H1 (cell line): ENCODE measurements around the gene PPP1R9A. TPM values are rescaled to one million over a fixed set of nuclear protein-coding genes. Genes with fewer than 3 reads are reported as not detected.

Experiments used
- polyA plus RNA-seq, 7 experiments: library from polyadenylated mRNA; depleted of rRNA in 3 of 7; stranded (reverse) in 5 of 7; unstranded in 2 of 7; fragments of >200 nt in 5 of 7; fragments of 200-250 nt in 2 of 7; gene quantifications; 1 replicate in 5 of 7; 2 replicates in 1 of 7; 4 replicates in 1 of 7; pipeline versions ENCODE4 v1.2.1 to v1.2.3, GENCODE V29; 2011 to 2013; ENCODE audit warnings: missing spikeins in 2 of 7, mixed read lengths in 2 of 7
- total RNA-seq: library from RNA; stranded (reverse); fragmentation: NEBNext Ultra II Directional; extraction: Animal tissue kit (Norgen Biotek cat#: 25700); gene quantifications from 2 replicates; pipeline ENCODE4 v1.2.1, GENCODE V29; 2021
- TF ChIP-seq, protein P1 (sequence below), 3 experiments: IDR thresholded peaks; 1 replicate in 2 of 3; 2 replicates in 1 of 3; pipeline versions ENCODE4 v1.5.1 to v1.6.1; 2011; ENCODE audit warnings: low read length in 3 of 3, mild to moderate bottlenecking in 3 of 3, inconsistent platforms in 2 of 3, low read depth in 1 of 3, moderate library complexity in 1 of 3; ENCODE audit not compliant: insufficient read depth in 1 of 3; ENCODE audit errors: control extremely low read depth in 1 of 3

Gene PPP1R9A
- total and polyA plus RNA-seq, 2 of the 8 experiments (the other 6 are each of a cell fraction or from before 2014, with no cell fraction given): 3.0 to 20.3 TPM

DNA sequence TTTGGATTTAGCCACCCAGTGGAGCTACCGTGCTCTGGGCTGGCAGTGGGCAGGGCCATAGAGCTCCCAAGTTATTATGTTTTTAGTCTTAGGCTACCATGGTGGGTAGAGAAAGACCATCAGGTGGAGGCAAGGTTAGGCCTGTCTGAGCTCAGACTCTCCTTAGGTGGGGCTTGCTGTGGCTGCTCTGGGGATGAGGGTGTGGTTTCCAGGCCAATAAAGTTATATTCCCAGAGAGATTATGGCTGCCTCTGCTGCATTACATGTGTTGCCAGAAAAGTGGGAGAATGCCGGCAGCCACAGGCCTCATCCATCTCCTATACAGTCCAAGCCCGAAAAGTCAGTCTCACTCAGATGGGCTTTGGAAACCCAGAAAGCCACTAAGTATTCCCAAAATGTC lies 34.2 kb upstream of the PPP1R9A start (continued):
- TF ChIP-seq, protein P1, sequence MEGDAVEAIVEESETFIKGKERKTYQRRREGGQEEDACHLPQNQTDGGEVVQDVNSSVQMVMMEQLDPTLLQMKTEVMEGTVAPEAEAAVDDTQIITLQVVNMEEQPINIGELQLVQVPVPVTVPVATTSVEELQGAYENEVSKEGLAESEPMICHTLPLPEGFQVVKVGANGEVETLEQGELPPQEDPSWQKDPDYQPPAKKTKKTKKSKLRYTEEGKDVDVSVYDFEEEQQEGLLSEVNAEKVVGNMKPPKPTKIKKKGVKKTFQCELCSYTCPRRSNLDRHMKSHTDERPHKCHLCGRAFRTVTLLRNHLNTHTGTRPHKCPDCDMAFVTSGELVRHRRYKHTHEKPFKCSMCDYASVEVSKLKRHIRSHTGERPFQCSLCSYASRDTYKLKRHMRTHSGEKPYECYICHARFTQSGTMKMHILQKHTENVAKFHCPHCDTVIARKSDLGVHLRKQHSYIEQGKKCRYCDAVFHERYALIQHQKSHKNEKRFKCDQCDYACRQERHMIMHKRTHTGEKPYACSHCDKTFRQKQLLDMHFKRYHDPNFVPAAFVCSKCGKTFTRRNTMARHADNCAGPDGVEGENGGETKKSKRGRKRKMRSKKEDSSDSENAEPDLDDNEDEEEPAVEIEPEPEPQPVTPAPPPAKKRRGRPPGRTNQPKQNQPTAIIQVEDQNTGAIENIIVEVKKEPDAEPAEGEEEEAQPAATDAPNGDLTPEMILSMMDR (IDR thresholded peaks at IDR 0.05; ENCODE audit: control extremely low read depth in 1 of 3, insufficient read depth in 1 of 3, low read depth in 1 of 3, low read length in 3 of 3): no peak
